ENCODE data around the gene TNS4.

GRCh38 chr17:40534371-40535189 lies 33.2 kb upstream of the TNS4 start:
- TF ChIP-seq POLR2A (IDR thresholded peaks at IDR 0.05; ENCODE audit: low read depth, low read length) (no peak), POLR2AphosphoS5 (IDR thresholded peaks at IDR 0.05; ENCODE audit: low read depth, low read length) (no peak), TAF1 (IDR thresholded peaks at IDR 0.05; ENCODE audit: low read depth, low read length) (no peak), POU2F2 (IDR thresholded peaks at IDR 0.05; ENCODE audit: low read depth, low read length) (no peak)

Data from GM12891 (cell line).